Iris pigment epithelial cell (primary cell): Measurements from ENCODE around the gene MXRA7.
"Not testable (repeated sequence)": the region's sequence is repeated elsewhere in the genome, so short reads cannot be mapped to it uniquely, and the experiment has no call there.

Experiments
- DNase-seq: peaks from one replicate; pipeline ENCODE4 v3.0.0-alpha.2; 2011; ENCODE audit warnings: low read depth

Gene MXRA7

DNA sequence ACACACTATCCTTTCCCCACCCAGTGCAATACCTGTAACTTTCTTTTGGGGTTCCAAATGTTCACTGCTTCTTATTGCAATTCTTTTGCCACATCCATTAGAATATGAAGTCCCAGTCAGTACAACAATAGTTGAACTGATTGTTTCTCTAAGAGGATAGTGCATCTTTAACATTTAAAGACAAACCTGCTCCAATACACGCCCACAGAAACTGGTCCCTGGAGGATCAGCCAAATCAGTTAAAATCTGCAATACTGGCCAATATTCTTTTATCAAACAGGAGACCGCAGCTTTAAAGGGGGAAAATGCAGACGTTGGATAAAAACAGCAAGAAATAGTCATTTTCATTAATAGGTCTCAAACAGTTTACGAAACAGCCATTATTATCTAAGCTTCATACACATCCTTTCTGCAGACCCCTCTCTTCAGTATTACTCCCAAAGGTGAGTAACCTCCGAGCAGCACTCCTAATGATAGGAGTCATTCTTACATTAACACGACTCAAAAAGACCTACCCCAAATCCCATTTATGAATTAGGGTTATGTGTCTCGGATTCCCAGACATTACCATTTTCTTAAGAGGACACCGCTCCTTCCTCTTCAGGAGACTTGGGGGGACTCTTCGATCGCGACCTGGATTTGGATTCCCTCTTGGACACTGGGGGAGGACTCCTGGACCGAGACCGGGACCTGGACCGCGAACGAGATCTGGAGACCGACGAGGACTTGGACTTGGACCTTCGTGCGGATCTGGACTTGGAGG, 25.0 kb upstream of the MXRA7 start:
- DNase-seq, result no peak

DNA sequence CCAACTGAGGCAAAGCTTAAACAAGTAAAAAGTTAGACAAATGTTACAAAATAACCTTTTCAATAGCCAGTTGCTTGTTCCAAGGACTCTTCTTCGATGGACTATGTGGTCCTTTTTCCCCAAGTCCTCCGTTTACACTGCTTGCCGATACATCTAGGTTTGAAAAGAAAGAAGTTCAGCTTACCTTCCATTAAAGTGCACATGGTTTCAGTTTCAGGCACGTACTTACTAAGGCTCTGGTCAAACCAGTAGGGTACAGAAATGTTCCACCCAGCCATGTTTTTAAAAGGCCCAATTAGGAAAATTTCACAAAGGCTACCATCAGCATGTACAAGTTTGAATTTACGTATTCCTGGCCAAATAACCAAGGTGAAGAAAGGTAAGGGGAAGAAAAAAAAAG, 24.2 kb upstream of the MXRA7 start:
- peak; percentile 62 for DNase-seq

DNA sequence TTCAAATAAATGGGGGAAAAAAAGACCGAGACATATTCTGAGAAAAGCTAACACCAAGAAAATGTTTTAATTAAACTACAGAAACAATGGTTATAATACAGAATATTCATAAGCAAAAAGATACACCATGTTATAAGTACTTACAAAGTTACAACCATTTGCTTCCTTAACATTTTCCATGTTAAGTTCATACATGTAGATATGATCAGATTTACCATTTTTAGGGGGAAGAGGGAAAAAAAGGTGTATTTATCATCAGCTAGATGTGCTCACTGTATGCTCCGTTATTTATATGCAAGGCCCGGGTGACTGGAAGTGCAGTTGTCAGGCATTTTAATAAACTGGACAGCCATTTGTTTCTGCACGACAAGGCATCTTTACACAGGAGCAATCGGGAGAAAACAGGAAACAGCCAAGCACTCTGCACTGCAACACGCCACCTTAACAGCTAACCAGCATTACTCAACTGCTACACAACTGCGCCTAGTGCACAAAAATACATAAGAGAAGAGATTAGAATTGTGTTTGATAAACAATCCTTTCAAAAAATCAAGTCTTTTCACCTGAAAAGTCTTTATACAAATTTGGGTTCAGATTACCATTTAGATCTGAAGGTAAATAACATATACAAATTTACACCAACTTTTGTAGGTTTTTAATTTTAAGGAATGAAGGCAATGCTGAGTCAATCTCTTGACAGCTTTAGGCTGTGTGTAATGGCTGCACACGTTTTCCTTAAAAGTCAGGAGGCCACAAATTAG, 23.5 kb upstream of the MXRA7 start:
- peak; percentile 65 for DNase-seq

DNA sequence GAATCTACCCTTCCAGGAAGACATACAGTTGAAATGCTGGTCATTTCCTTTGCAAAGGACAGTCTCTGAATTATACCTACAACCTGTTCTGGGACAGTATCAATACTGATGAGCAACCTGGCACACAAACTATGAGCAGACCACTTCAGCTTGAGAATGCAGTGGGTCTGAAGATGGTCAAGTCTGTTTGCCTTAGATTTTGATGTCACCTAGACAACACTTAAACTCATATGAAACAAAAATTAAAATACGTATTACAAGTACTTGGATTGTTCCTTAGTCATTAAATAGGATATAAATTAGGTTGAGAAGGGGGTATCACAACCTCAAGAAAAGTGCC, 22.8 kb upstream of the MXRA7 start:
- DNase-seq, result no peak

DNA sequence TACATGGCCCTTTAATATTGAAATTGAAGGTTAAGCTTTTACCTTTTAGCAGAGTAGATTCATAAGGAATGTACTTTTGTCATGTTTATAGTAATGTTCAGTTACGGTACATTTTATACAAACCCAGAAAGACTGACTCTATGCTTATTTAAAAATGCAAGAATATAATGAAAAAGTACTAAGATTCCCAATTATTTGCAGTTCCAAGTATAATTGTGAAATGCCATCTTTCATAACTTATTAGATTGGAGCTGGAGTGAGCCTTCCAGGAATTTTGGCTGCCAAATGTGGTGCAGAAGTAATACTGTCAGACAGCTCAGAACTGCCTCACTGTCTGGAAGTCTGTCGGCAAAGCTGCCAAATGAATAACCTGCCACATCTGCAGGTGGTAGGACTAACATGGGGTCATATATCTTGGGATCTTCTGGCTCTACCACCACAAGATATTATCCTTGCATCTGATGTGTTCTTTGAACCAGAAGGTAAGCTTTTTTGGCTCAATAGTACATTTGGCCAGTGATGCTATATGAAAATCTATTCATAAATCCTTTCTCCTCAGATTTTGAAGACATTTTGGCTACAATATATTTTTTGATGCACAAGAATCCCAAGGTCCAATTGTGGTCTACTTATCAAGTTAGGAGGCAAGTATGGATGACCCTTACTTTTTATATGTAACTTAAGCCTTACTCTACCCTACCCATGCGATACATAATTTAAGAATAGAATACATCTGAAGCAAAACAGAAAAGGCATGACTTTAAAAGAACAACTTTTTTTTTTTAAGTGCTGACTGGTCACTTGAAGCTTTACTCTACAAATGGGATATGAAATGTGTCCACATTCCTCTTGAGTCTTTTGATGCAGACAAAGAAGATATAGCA, 22.2 kb upstream of the MXRA7 start:
- DNase-seq, result no peak

DNA sequence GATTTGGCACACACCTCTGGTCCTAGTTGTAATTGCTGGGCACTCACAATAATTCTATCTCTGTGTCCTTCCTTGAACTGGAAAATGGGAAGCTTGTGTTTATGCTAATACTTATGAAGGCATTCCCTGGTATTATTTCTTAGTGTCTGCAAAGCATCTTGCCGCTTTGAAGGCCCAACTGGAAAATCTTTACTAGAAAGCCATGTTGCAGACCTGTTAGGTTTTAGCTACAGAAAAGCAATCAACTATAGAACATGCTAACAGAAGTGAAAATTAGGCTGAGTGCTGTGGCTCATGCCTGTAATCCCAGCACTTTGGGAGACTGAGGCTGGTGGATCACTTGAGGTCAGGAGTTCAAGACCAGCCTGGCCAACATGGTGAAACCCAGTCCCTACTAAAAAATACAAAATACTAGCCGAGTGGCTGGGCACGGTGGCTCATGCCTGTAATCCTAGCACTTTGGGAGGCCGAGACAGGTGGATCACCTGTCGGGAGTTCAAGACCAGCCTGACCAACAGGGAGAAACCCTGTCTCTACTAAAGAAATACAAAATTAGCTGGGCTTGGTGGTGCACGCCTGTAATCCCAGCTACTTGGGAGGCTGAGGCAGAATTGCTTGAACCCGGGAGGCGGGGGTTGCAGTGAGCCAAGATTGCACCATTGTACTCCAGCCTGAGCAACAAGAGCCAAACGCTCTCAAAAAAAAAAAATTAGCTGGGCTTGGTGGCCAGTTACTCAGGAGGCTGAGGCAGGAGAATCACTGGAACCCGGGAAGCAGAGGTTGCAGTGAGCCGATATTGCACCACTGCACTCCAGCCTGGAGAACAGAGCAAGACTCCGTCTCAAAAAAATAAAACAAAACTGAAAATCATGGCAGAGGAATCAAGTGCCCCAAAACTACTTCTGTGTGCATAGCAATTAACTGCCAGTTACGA, 21.3 kb upstream of the MXRA7 start:
- DNase-seq, result not testable (repeated sequence)

DNA sequence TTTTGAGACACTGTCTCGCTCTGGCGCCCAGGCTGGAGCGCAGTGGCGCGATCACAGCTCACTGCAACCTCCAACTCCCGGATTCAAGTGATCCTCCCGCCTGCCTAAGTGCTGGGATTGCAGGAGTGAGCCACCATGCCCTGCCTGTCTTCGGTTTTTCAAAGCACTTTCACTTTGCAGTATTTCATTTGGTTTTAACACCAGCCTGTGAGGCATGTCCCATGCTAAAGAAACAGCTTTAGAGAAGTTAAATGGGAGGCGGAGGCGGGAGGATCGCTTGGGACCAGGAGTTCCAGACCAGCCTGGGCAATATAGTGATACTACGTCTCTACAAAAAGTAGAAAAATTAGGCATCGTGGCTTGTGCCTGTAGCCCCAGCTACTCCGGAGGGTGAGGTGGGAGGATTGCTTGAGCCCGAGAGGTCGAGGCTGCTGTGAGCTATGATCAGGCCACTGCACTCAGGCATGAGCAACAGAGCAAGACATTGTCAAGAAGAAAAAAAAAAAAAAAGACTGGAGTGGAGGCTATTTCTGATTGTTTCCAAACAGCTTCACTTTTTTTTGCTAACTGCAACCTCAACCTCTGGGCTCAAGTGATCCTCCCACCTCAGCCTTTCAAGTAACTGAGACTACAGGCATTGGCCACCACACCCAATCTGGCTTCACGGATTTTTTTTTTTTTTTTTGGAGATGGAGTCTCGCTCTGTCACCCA, 17.1 kb upstream of the MXRA7 start:
- peak; percentile 37 for DNase-seq

DNA sequence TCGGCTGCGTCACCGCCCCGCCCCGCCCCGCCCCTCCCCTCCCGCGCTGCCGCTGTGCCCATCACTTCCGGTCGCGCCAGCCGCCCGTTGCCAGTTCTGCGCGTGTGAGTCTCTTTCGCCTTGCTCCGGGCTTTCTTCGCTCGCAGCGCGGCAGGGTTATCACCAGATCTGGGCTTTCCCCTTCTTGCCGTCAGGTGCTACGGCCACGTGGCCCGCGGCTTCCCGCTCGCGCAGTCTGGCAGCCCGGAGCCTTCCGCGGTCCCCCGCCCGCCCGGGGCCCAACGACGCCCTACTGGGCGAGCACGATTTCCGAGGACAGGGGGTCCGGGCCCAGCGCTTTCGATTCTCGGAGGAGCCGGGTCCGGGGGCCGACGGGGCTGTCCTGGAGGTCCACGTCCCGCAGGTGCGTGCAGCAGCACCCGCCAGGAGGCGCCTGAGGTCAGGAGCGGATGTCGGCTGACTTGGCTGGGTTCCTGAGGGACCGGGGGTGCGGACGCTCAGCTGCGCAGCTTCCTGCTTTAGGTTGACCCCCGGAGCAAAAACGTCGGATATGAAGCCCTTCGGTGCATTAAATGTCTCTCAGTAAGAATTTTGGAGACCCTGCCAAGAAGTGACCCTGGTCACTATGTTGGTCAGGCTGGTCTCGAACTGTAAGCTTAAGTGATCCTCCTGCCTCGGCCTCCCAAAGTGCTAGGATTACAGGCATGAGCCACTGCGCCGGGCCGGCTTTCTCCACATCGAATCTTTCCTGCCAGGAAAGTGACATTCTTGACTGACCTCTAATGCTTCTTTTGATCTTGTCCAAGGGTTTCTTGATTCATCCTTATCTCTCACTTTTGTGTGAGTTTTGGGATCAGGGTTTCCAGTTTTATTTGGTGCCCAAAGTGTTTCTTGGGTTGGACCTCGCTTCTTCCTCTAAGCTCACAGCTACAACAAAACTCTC, 16.3 kb upstream of the MXRA7 start, which contains the start of gene METTL23:
TSS of gene METTL23 (plus strand) at position 64 of the 943 bp plus-strand sequence. CDS start 2,872 bp downstream, outside the sequence.
- DNase-seq, result peak; percentile 75

DNA sequence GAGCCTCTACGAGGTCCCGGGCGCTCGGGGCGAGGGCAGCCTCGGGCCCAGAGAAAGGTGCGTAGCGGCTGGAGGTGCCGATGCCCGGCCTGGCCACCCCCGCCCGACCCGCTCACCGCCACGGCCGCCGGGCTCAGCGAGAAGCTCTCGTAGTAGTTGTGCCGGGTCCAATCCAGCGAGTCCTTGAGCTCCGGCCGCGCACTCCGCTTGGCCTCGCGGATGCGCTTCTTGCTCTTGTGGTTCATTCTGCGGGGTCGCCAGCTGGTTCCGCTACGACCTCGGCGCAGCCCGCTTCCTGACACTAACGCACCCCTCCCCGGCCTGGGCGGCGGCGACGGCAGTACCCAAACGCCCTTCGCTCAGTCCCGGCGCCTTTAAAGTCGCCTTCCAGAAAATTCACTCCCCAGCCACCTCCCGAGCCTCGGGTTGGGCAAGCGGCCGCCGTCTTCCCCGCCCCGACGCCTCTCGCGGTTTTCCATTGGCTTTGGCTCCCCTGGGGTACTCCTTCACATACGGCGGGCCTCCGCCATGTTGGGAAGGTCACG, 15.5 kb upstream of the MXRA7 start, which contains the start of gene JMJD6:
TSS of gene JMJD6 (minus strand) at position 376 of the 545 bp plus-strand sequence. CDS start at position 245, 131 bp downstream.
- DNase-seq, result peak; percentile 97

DNA sequence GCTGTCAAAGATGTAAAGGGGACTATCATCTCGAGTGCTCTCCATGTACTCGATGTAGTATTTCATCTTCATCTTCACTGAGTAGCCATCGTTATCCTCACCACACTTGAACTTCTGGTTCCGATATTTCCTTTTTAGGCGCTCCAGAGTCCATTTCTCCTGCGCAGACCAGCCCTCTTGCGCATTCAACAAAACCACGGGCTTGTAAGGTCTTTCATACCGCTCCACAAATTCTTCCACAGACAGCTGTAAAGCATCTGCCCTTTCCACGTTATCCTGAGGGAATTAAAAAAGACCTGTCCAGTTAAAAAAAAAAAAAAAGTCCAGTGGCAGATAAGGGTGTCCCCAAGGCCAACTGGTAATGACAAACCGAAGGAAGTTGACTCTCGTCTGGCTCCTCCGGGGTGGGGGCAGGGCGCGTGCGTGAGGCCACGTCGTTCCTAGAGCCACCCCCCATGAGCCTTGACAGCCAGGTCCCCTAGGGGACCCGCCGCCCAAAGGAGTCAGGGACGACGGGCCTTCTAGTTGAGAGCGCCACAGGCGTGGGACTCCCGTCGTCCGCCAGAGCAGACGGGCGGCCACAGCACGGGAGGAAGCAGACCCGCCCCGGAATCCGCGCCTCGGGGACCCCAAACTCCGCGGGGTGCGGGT, 14.9 kb upstream of the MXRA7 start:
- peak; percentile 45 for DNase-seq

DNA sequence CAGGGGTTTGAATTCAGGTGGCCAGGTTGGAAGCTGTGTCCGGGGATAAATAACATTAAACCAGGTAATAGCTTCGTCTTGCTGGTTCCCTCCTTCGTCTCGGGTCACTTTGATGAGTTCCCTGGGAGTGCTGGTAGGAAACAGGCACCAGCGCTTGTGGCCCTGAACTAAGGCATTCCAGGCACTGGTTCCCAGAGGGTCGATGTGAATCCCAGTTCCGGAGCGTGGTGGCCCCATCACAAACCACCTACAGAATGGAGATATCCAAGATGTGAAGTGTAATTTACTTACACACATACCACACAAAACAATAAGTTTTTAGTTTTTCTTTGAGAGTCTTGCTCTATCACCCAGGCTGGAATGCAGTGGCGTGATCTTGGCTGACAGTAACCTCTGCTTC, 13.0 kb upstream of the MXRA7 start:
- DNase-seq, result no peak

DNA sequence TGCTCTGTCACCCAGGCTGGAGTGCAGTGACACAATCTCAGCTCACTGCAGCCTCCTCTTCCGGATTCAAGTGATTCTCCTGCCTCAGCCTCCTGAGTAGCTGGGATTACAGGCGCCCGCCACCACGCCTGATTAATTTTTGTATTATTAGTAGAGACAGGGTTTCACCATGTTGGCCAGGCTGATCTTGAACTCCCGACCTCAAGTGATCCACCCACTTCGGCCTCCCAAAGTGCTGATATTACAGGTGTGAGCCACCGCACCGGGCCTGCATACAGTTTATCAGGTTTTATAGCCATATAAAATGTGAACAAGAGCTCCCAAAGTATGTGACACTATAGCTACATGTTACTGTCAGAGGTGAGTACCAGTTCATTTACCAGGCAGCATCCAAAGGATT, 12.2 kb upstream of the MXRA7 start:
- DNase-seq, result not testable (repeated sequence)

DNA sequence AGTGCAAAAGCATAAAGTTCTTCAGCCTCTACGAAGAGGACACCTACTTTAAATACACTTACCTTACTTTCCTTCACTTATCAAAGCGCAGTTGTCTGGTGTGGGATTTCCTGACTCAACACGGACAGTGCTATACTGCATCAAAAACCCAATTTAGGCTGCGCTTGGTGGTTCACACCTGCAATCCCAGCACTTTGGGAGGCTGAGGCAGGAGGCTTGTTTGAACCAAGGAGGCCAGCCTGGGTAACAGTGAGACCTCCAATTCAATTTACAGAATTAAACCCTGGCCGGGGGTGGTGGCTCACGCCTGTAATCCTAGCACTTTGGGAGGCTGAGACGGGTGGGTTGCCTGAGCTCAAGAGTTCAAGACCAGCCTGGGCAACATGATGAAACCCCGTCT, 11.5 kb upstream of the MXRA7 start:
- no peak for DNase-seq

DNA sequence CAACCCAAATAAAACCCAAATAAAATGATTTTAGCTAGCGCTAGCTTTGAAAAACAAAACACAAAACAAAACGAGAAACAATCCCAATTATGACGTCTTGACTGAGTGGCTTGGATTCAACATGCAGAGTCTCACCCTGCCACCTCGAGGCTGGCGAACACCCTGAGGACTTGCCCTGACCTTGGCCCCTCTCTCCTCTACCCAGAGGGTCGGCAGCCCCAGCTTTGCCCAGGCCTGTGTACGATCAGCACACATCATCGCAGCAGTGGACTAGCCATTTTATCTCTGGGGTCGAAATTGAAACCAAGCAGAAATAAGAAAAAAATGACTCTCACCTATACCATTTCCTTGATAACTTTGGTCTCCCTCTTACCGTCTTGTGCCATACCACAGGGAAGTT, 10.7 kb upstream of the MXRA7 start:
- no peak for DNase-seq

DNA sequence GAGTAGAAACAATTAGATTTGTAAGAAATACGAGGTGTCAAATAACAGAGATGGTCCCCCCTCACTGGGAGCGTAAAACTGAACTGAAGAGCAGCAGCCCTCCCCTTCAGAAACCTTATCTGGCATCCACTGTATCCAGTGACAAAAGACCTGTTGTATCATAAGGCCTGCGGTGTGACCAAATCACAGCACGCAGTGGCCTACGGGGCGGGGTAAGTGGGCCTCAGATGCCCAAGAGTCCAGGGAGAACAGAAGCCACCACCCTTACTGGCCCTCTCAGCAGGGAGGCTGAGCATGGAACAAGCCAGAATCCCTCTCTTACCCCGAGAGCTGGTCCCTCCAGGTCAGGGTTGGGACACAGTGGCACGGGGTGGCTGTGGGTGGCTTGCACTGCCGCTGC, 10.2 kb upstream of the MXRA7 start:
- no peak for DNase-seq

DNA sequence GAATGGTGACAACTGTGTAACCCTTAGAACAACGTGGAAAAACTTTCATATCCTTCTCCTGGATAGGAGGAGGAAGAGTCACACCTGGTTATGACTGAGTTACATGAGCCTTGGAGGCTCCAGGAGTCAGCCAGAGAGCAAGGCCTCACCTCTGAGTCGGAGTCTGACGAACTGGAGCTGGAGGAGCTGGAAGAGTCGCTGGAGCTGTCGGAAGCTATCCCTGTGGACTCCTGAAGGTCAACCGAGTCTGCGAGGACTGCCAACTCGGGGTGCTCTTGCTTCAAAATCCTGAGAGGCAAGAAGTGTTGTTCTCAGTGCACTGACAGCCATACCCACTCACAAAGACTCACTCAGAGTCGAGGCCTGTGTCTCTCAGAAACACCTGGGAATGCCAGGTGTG, 9.4 kb upstream of the MXRA7 start:
- DNase-seq, result no peak

DNA sequence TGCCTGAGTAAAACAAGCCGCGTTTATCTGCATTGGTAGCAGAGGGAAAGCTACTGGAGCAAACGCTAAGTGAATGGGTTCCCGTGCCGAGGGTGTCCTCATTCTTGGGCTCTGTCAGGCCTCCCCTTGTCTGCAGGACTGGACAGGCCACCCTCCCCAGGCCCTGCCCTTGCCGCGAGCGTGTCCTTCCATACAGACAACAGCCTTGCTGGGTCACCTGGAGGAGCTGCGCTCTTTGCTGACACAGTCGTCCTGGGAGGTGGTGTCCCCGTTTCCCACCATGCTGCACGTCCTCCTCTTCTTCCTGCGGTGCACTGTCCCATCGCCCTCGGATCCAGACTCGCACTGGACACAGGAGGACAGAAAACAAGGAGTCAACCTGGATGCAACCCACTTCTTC, 7.8 kb upstream of the MXRA7 start:
- DNase-seq, result no peak

DNA sequence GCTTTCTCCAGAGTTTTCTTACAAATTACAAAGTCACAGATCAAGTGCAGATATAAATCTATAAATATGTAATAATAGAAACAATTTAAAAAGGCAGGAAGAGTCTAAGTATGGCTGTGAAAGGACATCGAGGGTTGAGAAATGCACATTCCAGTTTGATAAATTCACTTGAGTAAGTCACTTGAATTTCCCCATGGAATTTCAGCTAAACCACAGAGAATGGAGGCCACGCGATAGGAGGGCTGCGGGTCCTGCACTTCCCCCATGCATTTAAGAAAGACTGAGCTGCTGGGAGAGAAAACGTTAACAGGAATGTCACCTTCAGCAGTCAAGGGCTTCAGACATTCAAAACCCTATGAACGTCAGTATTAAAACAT, 6.1 kb upstream of the MXRA7 start:
- DNase-seq, result peak; percentile 98
